Measurements from ENCODE around the gene ZPBP2. TPM values are rescaled to one million over a fixed set of nuclear protein-coding genes. Genes with fewer than 3 reads are reported as not detected.
A peak's percentile ranks its signal among the peaks of the same experiment; 100 is the strongest.

Gene ZPBP2
- total RNA-seq, 2 donors from 2014 or later, result not detected

- no peak for TF ChIP-seq CTCF (IDR thresholded peaks at IDR 0.05)
- Histone ChIP-seq H3K27ac (no peak overlapping the region), H3K27me3 (no peaks in the 10 kb centered on the region), H3K4me1 (no peaks in the 10 kb centered on the region), H3K4me3 (no peak overlapping the region), H3K9me3 (no peaks in the 10 kb centered on the region), H3K36me3 (no peaks in the 10 kb centered on the region), H3K9ac (ENCODE audit: low read depth in 2 of 2, low read length in 2 of 2) (no peak overlapping the region)
- DNase-seq, result no peak
- intact Hi-C loops (cut with DNase I), result no loop called here
Observed at GRCh38 chr17:39903158-39903884, 35.3 kb downstream of the ZPBP2 start.

GRCh38 chr17:39904990-39905288 lies 36.9 kb downstream of the ZPBP2 start:
- no peaks in the 10 kb centered on the region for H3K4me1 ChIP-seq
- H3K27ac ChIP-seq, result no peak overlapping the region
- H3K9ac ChIP-seq (ENCODE audit: low read depth in 2 of 2, low read length in 2 of 2), result no peak overlapping the region
- intact Hi-C loops (cut with DNase I), result no loop called here
- H3K4me3 ChIP-seq, result no peak overlapping the region
- no peak for DNase-seq
- no peak for TF ChIP-seq CTCF (IDR thresholded peaks at IDR 0.05)
- no peaks in the 10 kb centered on the region for H3K27me3 ChIP-seq
- no peaks in the 10 kb centered on the region for H3K36me3 ChIP-seq
- H3K9me3 ChIP-seq, result no peaks in the 10 kb centered on the region

GRCh38 chr17:39908789-39909352 lies 40.9 kb downstream of the ZPBP2 start:
- Histone ChIP-seq H3K36me3 (no peaks in the 10 kb centered on the region), H3K27me3 (no peaks in the 10 kb centered on the region), H3K9me3 (no peaks in the 10 kb centered on the region), H3K4me3 (no peak overlapping the region), H3K9ac (ENCODE audit: low read depth in 2 of 2, low read length in 2 of 2) (no peak overlapping the region), H3K4me1 (no peaks in the 10 kb centered on the region), H3K27ac (no peak overlapping the region)
- intact Hi-C loops (cut with DNase I), result no loop called here
- no peak for TF ChIP-seq CTCF (IDR thresholded peaks at IDR 0.05)
- DNase-seq, result no peak

- Histone ChIP-seq H3K36me3 (no peaks in the 10 kb centered on the region), H3K9ac (ENCODE audit: low read depth in 2 of 2, low read length in 2 of 2) (no peak overlapping the region)
Observed at GRCh38 chr17:39913989-39914388, 46.0 kb downstream of the ZPBP2 start.

GRCh38 chr17:39915559-39915958 lies 47.6 kb downstream of the ZPBP2 start:
- peak overlapping the region; percentile 85 for H3K27ac ChIP-seq
- intact Hi-C loops (cut with DNase I), result no loop called here
- H3K9me3 ChIP-seq, result no peaks in the 10 kb centered on the region
- no peak overlapping the region for H3K4me3 ChIP-seq
- H3K9ac ChIP-seq (ENCODE audit: low read depth in 2 of 2, low read length in 2 of 2), result no peak overlapping the region
- no peak for TF ChIP-seq CTCF (IDR thresholded peaks at IDR 0.05)
- no peaks in the 10 kb centered on the region for H3K27me3 ChIP-seq
- H3K4me1 ChIP-seq, result no peaks in the 10 kb centered on the region
- no peak for DNase-seq
- H3K36me3 ChIP-seq, result no peaks in the 10 kb centered on the region

More at GRCh38 chr17:39913989-39914388, 46.0 kb downstream of the ZPBP2 start:
- DNase-seq, result no peak
- no peaks in the 10 kb centered on the region for H3K4me1 ChIP-seq
- no peaks in the 10 kb centered on the region for H3K9me3 ChIP-seq
- H3K27ac ChIP-seq, result no peak overlapping the region
- H3K27me3 ChIP-seq, result no peaks in the 10 kb centered on the region
- intact Hi-C loops (cut with DNase I), result no loop called here
- no peak for TF ChIP-seq CTCF (IDR thresholded peaks at IDR 0.05)
- H3K4me3 ChIP-seq, result no peak overlapping the region
